GM12872 (cell line): Measurements from ENCODE around the gene NAALADL2.

ENCODE experiments used
- TF ChIP-seq, protein P1 (sequence below): IDR thresholded peaks from 3 replicates; pipeline ENCODE4 v1.5.1; 2011; ENCODE audit warnings: low read depth, mild to moderate bottlenecking, low read length, moderate library complexity; ENCODE audit not compliant: insufficient read depth

The NAALADL2 gene

GRCh38 chr3:175512700-175513099 is 653.6 kb downstream of the NAALADL2 start:
- TF ChIP-seq, protein P1, sequence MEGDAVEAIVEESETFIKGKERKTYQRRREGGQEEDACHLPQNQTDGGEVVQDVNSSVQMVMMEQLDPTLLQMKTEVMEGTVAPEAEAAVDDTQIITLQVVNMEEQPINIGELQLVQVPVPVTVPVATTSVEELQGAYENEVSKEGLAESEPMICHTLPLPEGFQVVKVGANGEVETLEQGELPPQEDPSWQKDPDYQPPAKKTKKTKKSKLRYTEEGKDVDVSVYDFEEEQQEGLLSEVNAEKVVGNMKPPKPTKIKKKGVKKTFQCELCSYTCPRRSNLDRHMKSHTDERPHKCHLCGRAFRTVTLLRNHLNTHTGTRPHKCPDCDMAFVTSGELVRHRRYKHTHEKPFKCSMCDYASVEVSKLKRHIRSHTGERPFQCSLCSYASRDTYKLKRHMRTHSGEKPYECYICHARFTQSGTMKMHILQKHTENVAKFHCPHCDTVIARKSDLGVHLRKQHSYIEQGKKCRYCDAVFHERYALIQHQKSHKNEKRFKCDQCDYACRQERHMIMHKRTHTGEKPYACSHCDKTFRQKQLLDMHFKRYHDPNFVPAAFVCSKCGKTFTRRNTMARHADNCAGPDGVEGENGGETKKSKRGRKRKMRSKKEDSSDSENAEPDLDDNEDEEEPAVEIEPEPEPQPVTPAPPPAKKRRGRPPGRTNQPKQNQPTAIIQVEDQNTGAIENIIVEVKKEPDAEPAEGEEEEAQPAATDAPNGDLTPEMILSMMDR = no peak

DNA sequence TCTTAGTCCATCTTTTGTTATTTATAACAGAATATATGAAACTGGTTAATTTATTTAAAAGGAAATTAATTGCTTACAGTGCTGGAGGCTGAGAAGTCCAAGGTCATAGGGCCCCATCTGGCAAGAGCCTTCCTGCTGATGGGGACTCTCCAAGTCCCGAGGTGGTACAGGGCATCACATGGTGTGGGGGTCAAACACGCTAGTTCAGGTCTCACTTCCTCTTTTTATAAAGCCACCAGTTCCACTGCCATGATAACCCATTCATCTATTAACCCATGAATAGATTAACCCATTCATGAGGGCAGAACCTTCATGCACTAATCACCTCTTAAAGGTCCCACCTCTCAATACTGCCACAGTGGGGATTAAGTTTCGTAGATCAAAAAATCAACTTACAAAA is 659.3 kb downstream of the NAALADL2 start:
- TF ChIP-seq, protein P1 = no peak

GRCh38 chr3:175521406-175521805 is 662.3 kb downstream of the NAALADL2 start:
- TF ChIP-seq, protein P1 = no peak

DNA sequence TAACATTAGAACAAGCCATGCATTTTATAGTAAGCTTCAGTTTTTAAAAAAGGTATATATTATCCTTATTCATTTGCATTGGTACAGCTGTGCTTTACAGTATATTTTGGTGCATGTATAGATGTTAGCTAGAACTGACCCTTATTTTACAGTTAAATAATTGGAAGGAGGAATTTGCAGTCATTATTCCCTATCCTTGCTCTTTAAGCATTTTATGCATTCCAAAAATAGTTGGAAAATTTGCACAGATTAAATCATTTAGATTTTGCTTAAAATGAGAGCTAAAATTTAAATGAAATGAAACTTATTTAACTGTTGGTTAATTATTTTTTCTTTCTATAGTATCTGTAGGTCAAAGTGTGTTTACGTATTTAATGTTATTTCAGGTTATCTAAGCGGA is 667.1 kb downstream of the NAALADL2 start:
- TF ChIP-seq, protein P1 = no peak

DNA sequence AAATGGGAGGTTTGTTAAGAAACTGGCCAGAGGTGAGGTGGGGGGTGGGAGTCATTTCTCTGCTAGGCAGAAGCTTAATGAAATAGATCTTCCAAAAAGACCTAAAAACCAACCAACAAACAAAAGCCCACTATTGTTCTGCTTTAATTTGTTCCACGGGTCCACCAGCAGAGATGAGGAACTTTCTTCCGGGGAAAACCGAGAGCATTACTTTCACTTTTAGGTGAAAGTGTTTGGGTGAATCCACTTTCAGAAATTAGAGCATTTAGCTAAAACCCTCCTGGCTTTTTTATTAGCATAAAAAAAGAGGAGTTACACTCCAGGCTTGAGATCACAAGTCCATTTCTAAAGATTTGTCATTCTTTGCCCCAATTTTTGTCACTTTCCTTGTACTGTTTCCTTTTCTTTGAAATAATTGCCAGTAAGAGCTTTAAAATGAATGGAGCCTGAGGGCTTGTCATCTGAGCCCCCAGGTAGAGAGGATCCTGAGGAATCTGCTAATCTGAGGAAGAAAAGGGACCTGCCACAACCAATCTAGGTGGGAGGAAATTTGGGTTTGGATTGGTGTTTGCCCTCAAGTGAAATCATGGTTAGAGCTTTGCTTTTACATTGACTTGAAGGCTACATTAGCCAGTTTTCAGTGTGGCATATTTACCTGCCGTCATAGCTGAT is 667.6 kb downstream of the NAALADL2 start:
- TF ChIP-seq, protein P1 = no peak

GRCh38 chr3:175535351-175535750 is 676.2 kb downstream of the NAALADL2 start:
- TF ChIP-seq, protein P1 = no peak

DNA sequence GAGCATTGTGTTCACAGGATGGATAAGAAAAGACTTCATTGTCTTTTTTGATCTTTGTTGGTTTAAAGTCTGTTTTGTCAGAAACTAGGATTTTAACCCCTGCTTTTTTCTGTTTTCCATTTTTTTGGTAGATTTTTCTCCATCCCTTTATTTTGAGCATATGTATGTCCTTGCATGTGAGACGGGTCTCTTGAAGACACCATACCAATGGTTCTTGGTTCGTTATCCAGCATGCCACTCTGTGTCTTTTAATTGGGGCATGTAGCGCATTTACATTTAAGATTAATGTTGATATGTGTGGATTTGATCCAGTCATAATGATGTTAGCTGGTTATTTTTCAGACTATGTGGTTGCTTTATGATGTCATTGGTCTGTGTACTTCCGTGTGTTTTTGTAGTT is 687.0 kb downstream of the NAALADL2 start:
- TF ChIP-seq, protein P1 = no peak
